Measurements from ENCODE around the gene CD79A. TPM values are rescaled to one million over a fixed set of nuclear protein-coding genes. Genes with fewer than 3 reads are reported as not detected.

Gene CD79A
- polyA plus RNA-seq, 3 donors: 1.9 to 2.7 (median 2.1) TPM

DNA sequence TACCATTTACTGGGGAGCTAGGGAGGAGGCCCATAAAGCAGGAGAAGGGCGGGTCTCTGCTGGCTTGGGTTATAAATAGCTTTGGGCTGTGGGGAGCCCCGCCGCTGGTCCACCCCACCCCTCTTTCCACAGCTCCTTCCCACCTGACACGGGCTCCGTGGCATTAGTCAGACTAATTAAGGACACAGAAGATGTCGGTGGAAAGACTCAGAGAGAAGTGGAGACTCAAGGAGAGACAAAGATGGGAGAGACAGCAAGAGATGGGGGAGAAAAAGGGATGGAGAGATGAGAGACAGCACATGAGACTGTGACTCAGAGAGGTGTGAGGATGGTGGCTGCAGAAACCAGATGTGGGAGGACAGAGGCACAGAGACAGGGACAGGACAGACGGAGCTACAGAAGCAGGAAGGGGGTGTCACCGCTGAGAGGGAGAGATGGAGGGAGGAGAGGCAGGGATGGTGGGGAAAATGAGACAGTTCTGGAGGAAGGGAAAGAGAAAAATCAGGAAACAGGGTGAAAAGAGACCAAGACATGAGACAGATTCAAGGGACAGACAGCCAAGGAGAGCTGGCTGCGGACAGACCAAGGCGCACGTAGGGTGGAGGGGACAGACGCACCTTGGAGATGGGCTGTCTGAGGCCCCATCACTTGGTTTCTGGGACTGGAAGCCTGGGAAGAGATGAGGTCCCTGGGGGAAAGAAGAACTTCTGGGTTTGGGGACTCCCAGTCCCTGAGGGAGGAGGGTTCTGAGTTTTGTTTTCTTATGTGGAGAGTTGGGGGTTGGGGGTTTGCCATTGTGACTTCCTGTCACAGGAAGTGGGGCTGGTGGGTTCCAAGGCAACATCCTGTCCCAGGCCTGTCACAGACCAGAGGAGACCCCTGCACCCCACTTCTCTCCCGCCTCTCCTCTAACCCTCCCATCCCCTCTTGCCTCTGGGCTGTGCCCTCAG is 10.0 kb downstream of the CD79A start:
- H3K27ac Mint-ChIP-seq: peak overlapping the region; percentile 1 to 93 (median 33)
- no peak overlapping the region for H2AFZ ChIP-seq (ENCODE audit: insufficient read depth, low read depth, low read length, poor library complexity, severe bottlenecking)
- no peaks in the 10 kb centered on the region for H3K9me3 ChIP-seq (replicated peaks in 1 of 2; ENCODE audit: control insufficient read depth in 1 of 2, insufficient read depth in 1 of 2, low read length in 2 of 2)
- peaks cover 45% of the 10 kb centered on the region for H3K4me1 Mint-ChIP-seq
- H3K27ac ChIP-seq (ENCODE audit: low read depth in 1 of 2, low read length in 2 of 2): peak overlapping the region; percentile 10 to 61
- H3K36me3 ChIP-seq (replicated peaks in 1 of 2; ENCODE audit: control insufficient read depth in 1 of 2, insufficient read depth in 2 of 2, low read length in 2 of 2): peaks cover 36 to 62% of the 10 kb centered on the region in 2 donors
- H3K4me1 ChIP-seq (ENCODE audit: control insufficient read depth in 1 of 2, insufficient read depth in 2 of 2, low read length in 2 of 2): peaks cover 39 to 57% of the 10 kb centered on the region in 2 donors
- H3K9ac ChIP-seq (ENCODE audit: insufficient read depth, low read length, poor library complexity, severe bottlenecking): no peak overlapping the region
- 10% methylated on average over 9 of the region's 13 CpGs for WGBS (ENCODE audit: insufficient coverage)
- peaks cover 0 to 1% (median 0%) of the 10 kb centered on the region in 7 donors for H3K9me3 Mint-ChIP-seq
- peak overlapping the region; percentile 27 for H3K4me2 ChIP-seq (replicated peaks; ENCODE audit: extremely low read depth, low read length, poor library complexity, severe bottlenecking)
- peaks cover 0 to 2% (median 1%) of the 10 kb centered on the region in 3 donors for H3K27me3 Mint-ChIP-seq (ENCODE audit: low read depth in 3 of 3)
- H3K27me3 ChIP-seq (ENCODE audit: control insufficient read depth in 2 of 2, insufficient read depth in 2 of 2, low read length in 2 of 2): no peaks in the 10 kb centered on the region
- peak overlapping the region in 1 of 3 experiments; percentile 10 for H3K4me3 ChIP-seq (replicated peaks in 1 of 3; ENCODE audit: low read depth in 2 of 3, low read length in 3 of 3)
- intact Hi-C loops (cut with micrococcal nuclease): no loop called here
- TF ChIP-seq, protein P1, sequence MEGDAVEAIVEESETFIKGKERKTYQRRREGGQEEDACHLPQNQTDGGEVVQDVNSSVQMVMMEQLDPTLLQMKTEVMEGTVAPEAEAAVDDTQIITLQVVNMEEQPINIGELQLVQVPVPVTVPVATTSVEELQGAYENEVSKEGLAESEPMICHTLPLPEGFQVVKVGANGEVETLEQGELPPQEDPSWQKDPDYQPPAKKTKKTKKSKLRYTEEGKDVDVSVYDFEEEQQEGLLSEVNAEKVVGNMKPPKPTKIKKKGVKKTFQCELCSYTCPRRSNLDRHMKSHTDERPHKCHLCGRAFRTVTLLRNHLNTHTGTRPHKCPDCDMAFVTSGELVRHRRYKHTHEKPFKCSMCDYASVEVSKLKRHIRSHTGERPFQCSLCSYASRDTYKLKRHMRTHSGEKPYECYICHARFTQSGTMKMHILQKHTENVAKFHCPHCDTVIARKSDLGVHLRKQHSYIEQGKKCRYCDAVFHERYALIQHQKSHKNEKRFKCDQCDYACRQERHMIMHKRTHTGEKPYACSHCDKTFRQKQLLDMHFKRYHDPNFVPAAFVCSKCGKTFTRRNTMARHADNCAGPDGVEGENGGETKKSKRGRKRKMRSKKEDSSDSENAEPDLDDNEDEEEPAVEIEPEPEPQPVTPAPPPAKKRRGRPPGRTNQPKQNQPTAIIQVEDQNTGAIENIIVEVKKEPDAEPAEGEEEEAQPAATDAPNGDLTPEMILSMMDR (IDR thresholded peaks at IDR 0.05): no peak
- peaks cover 37 to 59% of the 10 kb centered on the region in 2 donors for H3K36me3 Mint-ChIP-seq
- peaks cover 88% of the 10 kb centered on the region for H3K79me2 ChIP-seq (ENCODE audit: insufficient read depth, low read length)
- no peak for DNase-seq
- H4K20me1 ChIP-seq (ENCODE audit: insufficient read depth, low read length): peaks cover 79% of the 10 kb centered on the region
- H3K4me3 Mint-ChIP-seq: peak overlapping the region in 1 of 2 donors; percentile 42

DNA sequence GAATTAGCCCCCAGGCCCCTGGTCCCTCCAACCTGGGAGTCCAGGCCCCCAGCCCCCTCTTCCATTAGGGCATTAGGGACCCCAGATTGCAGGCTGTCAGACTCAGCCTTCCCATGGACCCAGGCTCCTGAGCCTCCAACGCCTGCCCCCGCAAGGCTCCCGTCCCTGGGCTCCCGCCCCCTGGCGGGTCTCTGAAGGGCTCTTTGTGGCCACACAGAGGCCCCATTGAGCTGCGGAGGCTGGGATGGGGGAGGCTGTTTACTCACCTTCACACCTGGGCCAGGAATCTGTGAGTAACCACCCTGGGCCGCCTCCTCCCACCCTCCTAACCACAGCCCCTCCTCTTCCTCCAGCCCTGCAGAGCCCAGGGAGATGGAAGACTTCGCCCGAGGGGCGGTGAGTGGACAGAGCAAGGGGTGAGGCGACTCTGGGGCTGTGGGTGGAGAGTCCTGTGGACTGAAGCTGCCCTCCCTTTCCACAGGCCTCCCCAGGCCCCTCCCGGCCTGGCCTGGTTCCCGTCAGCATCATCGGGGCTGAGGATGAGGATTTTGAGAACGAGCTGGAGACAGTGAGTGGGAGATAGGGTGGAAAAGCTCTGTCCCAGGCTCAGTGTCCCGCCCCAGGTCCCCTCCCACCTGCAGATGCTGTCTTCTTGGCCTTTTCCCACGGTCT is 10.8 kb downstream of the CD79A start:
- Histone ChIP-seq H3K4me1 (ENCODE audit: control insufficient read depth in 1 of 2, insufficient read depth in 2 of 2, low read length in 2 of 2) (peaks cover 33 to 49% of the 10 kb centered on the region in 2 donors), H3K27me3 (ENCODE audit: control insufficient read depth in 2 of 2, insufficient read depth in 2 of 2, low read length in 2 of 2) (no peaks in the 10 kb centered on the region), H3K4me2 (replicated peaks; ENCODE audit: extremely low read depth, low read length, poor library complexity, severe bottlenecking) (no peak overlapping the region), H3K27ac (ENCODE audit: low read depth in 1 of 2, low read length in 2 of 2) (peak overlapping the region; percentile 10 to 61), H3K79me2 (ENCODE audit: insufficient read depth, low read length) (peaks cover 96% of the 10 kb centered on the region), H3K36me3 (replicated peaks in 1 of 2; ENCODE audit: control insufficient read depth in 1 of 2, insufficient read depth in 2 of 2, low read length in 2 of 2) (peaks cover 44 to 70% of the 10 kb centered on the region in 2 donors), H3K9me3 (replicated peaks in 1 of 2; ENCODE audit: control insufficient read depth in 1 of 2, insufficient read depth in 1 of 2, low read length in 2 of 2) (no peaks in the 10 kb centered on the region), H3K4me3 (replicated peaks in 1 of 3; ENCODE audit: low read depth in 2 of 3, low read length in 3 of 3) (no peak overlapping the region), H3K9ac (ENCODE audit: insufficient read depth, low read length, poor library complexity, severe bottlenecking) (no peak overlapping the region), H2AFZ (ENCODE audit: insufficient read depth, low read depth, low read length, poor library complexity, severe bottlenecking) (no peak overlapping the region), H4K20me1 (ENCODE audit: insufficient read depth, low read length) (peaks cover 87% of the 10 kb centered on the region)
- TF ChIP-seq, protein P1 (IDR thresholded peaks at IDR 0.05): no peak
- WGBS (ENCODE audit: insufficient coverage): 29% methylated on average over 6 of the region's 17 CpGs
- peaks cover 0 to 1% (median 0%) of the 10 kb centered on the region in 7 donors for H3K9me3 Mint-ChIP-seq
- peaks cover 44 to 67% of the 10 kb centered on the region in 2 donors for H3K36me3 Mint-ChIP-seq
- no peak for DNase-seq
- peaks cover 38% of the 10 kb centered on the region for H3K4me1 Mint-ChIP-seq
- peak overlapping the region in 1 of 7 donors; percentile 93 for H3K27ac Mint-ChIP-seq
- intact Hi-C loops (cut with micrococcal nuclease): no loop called here
- peaks cover 0 to 2% (median 1%) of the 10 kb centered on the region in 3 donors for H3K27me3 Mint-ChIP-seq (ENCODE audit: low read depth in 3 of 3)
- peak overlapping the region in 1 of 2 donors; percentile 53 for H3K4me3 Mint-ChIP-seq

Measured in CD14-positive monocyte (primary cell).